GM12892 (cell line): ENCODE results near the gene SNED1.

ENCODE experiments used
- POLR2A ChIP-seq: IDR thresholded peaks from 2 replicates; pipeline ENCODE4 v1.6.1; 2011; ENCODE audit warnings: low read depth, low read length, control low read depth
- POLR2AphosphoS5 ChIP-seq: IDR thresholded peaks from 2 replicates; pipeline ENCODE4 v1.6.1; 2011; ENCODE audit warnings: low read depth, low read length, control low read depth

DNA sequence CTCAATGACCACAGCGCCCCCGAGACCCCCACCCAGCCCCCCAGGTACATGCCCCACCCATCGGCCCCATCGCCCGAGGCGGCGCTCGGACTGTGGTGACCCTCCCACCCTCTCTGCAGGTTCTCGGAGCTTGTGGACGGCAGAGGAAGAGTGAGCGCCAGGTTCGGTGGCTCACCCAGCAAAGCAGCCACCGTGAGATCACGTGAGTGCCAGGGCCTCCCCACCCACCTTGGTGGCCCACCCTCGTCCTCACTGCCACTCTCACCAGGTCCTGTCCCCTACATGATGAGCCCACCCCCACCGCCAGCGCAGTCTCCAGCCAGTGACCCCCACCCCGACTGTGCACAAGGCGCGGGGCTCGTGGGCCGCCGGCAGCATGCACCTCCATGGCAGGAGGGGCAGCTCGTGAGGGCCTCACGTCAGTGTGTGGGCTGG lies 73.3 kb downstream of the SNED1 start:
- TF ChIP-seq POLR2AphosphoS5 = no peak
- TF ChIP-seq POLR2A = no peak
